CD4-positive, alpha-beta T cell (primary cell): ENCODE measurements around the gene LTBP2. TPM values are rescaled to one million over a fixed set of nuclear protein-coding genes. Genes with fewer than 3 reads are reported as not detected.

Source experiments
- ATAC-seq: fragments of 200-7000 bp; cut with Tn5 transposase; one replicate; pipeline ENCODE4 v1.10.0; 2022; ENCODE audit warnings: mild to moderate bottlenecking; ENCODE audit not compliant: poor library complexity
- CTCF ChIA-PET: fragments of 350-600 bp; sonication (Branson Sonifier 250); formaldehyde crosslinking; loops from one replicate; lab custom pipeline; 2021; ENCODE audit warnings: antibody characterized with exemption, inconsistent platforms; lab: Charles Lee
- POLR2A ChIA-PET: fragments of 350-600 bp; sonication (Branson Sonifier 250); formaldehyde crosslinking; loops from one replicate; lab custom pipeline; 2021; ENCODE audit warnings: antibody characterized with exemption, inconsistent platforms; lab: Charles Lee
- DNase-seq, 14 experiments: peaks; one replicate each; pipeline ENCODE4 v3.0.0-alpha.2; 2013 to 2020; ENCODE audit warnings: mixed read lengths in 2 of 14
- H3K27ac ChIP-seq, 2 donors: one replicate each; pipeline versions ENCODE4 v1.5.1 to v1.7.0; 2013; ENCODE audit warnings: low read length in 2 of 2, low read depth in 1 of 2, mild to moderate bottlenecking in 1 of 2
- H3K27me3 ChIP-seq, 2 experiments: 1 replicate in 1 of 2; 2 replicates in 1 of 2; pipeline versions ENCODE4 v1.6.1 to v1.7.0; 2013; ENCODE audit warnings: low read length in 2 of 2, control low read depth in 1 of 2, mild to moderate bottlenecking in 1 of 2, moderate library complexity in 1 of 2; ENCODE audit not compliant: insufficient read depth in 2 of 2, control insufficient read depth in 1 of 2
- H3K36me3 ChIP-seq: one replicate; pipeline ENCODE4 v1.6.1; 2013; ENCODE audit warnings: low read length, control low read depth; ENCODE audit not compliant: insufficient read depth
- H3K4me1 ChIP-seq: one replicate; pipeline ENCODE4 v1.6.1; 2013; ENCODE audit warnings: low read length, control low read depth; ENCODE audit not compliant: insufficient read depth
- H3K4me3 ChIP-seq: one replicate; pipeline ENCODE4 v1.5.1; 2013; ENCODE audit warnings: mild to moderate bottlenecking, low read length, moderate library complexity
- H3K9me3 ChIP-seq, 2 experiments: 1 replicate in 1 of 2; 2 replicates in 1 of 2; pipeline versions ENCODE4 v1.6.1 to v1.7.0; 2013; ENCODE audit warnings: low read length in 2 of 2, mild to moderate bottlenecking in 2 of 2, control low read depth in 1 of 2, moderate library complexity in 1 of 2; ENCODE audit not compliant: control insufficient read depth in 1 of 2, insufficient read depth in 1 of 2
- H3K27ac Mint-ChIP-seq: one replicate; pipeline ENCODE4 v1.8.0; 2020; ENCODE audit warnings: mixed read lengths
- H3K27me3 Mint-ChIP-seq: one replicate; pipeline ENCODE4 v1.8.0; 2021; ENCODE audit warnings: mixed read lengths
- H3K36me3 Mint-ChIP-seq: one replicate; pipeline ENCODE4 v1.8.0; 2021; ENCODE audit warnings: low read depth, mixed read lengths
- H3K4me1 Mint-ChIP-seq: one replicate; pipeline ENCODE4 v1.8.0; 2021; ENCODE audit warnings: low read depth, mixed read lengths
- H3K4me3 Mint-ChIP-seq: one replicate; pipeline ENCODE4 v1.8.0; 2020; ENCODE audit warnings: mild to moderate bottlenecking, mixed read lengths
- H3K9me3 Mint-ChIP-seq: one replicate; pipeline ENCODE4 v1.8.0; 2020; ENCODE audit warnings: mixed read lengths
- intact Hi-C, 2 experiments: fragments of 100-400 bp; cut with DNase I in 1 of 2; cut with micrococcal nuclease in 1 of 2; formaldehyde crosslinking; loops; one replicate each; pipeline versions ENCODE4 v1.15.1 to v1.9.0; 2023 to 2025; cut with DNase I, micrococcal nuclease
- total RNA-seq, 174 experiments: library from RNA in 2 of 174; stranded (reverse) in 2 of 174; gene quantifications; one replicate each; pipeline ENCODE4 v1.2.3 and lab custom pipeline; 2021 to 2026
- TF ChIP-seq, protein P1 (sequence below): fragments of 200-600 bp; IDR thresholded peaks from one replicate; pipeline ENCODE4 v1.8.0; 2022; ENCODE audit warnings: antibody characterized with exemption, mild to moderate bottlenecking

Gene LTBP2
- total RNA-seq, 2 experiments from 2014 or later = 0.45 to 0.47 TPM

DNA sequence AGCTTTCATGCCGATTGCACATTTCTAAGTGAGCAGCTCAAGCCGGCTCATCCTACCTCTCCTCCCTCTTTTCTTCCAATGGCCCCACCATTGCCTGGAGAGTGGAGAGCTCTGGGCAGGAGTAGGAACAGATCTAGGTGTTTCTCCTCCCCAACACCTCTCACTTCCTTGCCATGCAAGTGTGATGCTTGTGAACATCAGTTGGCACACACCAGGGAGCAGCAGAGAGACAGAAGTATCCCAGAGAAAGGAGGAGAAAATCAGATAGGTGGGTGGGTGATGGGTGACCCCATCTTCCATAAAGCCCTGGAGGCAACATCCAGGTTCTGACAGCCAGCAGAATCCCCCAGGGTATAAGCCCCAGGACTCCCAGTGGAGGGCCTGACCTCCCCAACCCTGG lies 146.7 kb downstream of the LTBP2 start:
- Mint-ChIP-seq H3K27ac (no peak overlapping the region), H3K4me1 (no peaks in the 10 kb centered on the region), H3K4me3 (no peak overlapping the region), H3K27me3 (peaks cover 20% of the 10 kb centered on the region), H3K9me3 (no peaks in the 10 kb centered on the region), H3K36me3 (no peaks in the 10 kb centered on the region)
- POLR2A ChIA-PET = no interaction called here
- H3K27me3 ChIP-seq = no peaks in the 10 kb centered on the region
- TF ChIP-seq, protein P1, sequence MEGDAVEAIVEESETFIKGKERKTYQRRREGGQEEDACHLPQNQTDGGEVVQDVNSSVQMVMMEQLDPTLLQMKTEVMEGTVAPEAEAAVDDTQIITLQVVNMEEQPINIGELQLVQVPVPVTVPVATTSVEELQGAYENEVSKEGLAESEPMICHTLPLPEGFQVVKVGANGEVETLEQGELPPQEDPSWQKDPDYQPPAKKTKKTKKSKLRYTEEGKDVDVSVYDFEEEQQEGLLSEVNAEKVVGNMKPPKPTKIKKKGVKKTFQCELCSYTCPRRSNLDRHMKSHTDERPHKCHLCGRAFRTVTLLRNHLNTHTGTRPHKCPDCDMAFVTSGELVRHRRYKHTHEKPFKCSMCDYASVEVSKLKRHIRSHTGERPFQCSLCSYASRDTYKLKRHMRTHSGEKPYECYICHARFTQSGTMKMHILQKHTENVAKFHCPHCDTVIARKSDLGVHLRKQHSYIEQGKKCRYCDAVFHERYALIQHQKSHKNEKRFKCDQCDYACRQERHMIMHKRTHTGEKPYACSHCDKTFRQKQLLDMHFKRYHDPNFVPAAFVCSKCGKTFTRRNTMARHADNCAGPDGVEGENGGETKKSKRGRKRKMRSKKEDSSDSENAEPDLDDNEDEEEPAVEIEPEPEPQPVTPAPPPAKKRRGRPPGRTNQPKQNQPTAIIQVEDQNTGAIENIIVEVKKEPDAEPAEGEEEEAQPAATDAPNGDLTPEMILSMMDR = no peak
- H3K4me3 ChIP-seq = no peak overlapping the region
- DNase-seq (no peak), ATAC-seq (no peak)
- no peaks in the 10 kb centered on the region for H3K4me1 ChIP-seq
- intact Hi-C loops = no loop called here
- no peaks in the 10 kb centered on the region for H3K9me3 ChIP-seq
- CTCF ChIA-PET = no interaction called here
- no peaks in the 10 kb centered on the region for H3K36me3 ChIP-seq
- no peak overlapping the region for H3K27ac ChIP-seq

DNA sequence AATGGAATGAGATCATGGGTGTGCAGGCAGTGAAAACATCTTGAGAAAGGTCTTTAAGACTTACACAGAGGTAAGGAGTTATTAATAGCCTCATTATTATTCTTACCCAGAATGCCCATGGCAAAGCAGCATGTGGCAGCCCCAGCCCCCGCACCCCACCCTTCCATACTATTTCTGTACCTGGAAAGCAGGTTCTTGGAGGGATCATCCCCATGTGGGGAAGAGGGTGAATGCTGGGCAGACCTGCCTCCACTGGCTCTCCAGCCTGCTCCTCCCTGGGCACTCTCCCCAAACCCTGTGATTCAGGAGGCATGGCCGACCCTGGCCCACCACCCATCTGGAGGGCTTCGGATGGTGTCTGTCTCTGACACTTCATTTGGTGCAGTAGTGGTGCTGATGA lies 147.3 kb downstream of the LTBP2 start:
- CTCF ChIA-PET = no interaction called here
- no peak overlapping the region for H3K4me3 Mint-ChIP-seq
- H3K27me3 ChIP-seq = no peaks in the 10 kb centered on the region
- H3K27ac Mint-ChIP-seq = no peak overlapping the region
- intact Hi-C loops = no loop called here
- H3K27ac ChIP-seq = no peak overlapping the region
- H3K4me1 Mint-ChIP-seq = no peaks in the 10 kb centered on the region
- no peaks in the 10 kb centered on the region for H3K4me1 ChIP-seq
- POLR2A ChIA-PET = no interaction called here
- no peak overlapping the region for H3K4me3 ChIP-seq
- H3K9me3 ChIP-seq = no peaks in the 10 kb centered on the region
- ATAC-seq (no peak), DNase-seq (no peak)
- H3K9me3 Mint-ChIP-seq = no peaks in the 10 kb centered on the region
- no peaks in the 10 kb centered on the region for H3K36me3 ChIP-seq
- no peaks in the 10 kb centered on the region for H3K36me3 Mint-ChIP-seq
- TF ChIP-seq, protein P1 = no peak
- H3K27me3 Mint-ChIP-seq = peaks cover 21% of the 10 kb centered on the region

DNA sequence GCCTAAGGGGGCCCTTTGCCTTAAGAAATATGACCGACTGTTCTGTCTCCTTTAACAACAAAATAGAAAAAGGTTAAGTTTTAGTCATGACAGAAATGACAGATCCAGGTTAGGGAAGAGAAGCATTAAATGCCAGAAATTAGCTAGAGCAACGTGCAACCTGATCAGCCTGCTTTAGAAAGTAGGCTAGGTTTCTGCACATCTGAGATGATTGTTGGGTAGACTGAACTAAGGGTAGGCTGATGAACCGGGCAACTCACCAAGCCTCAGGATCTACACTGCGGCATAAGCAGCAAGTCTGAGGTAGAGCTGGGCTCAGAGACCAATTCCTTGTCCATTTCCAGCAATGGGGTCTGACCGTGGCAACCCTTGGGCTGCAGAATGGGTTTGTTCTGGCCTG lies 148.3 kb downstream of the LTBP2 start:
- no peaks in the 10 kb centered on the region for H3K9me3 Mint-ChIP-seq
- TF ChIP-seq, protein P1 = no peak
- peaks cover 21% of the 10 kb centered on the region for H3K27me3 Mint-ChIP-seq
- Histone ChIP-seq H3K4me3 (no peak overlapping the region), H3K36me3 (no peaks in the 10 kb centered on the region), H3K4me1 (no peaks in the 10 kb centered on the region), H3K27ac (no peak overlapping the region), H3K27me3 (no peaks in the 10 kb centered on the region), H3K9me3 (no peaks in the 10 kb centered on the region)
- intact Hi-C loops = no loop called here
- DNase-seq = no peak
- POLR2A ChIA-PET = no interaction called here
- H3K4me1 Mint-ChIP-seq = no peaks in the 10 kb centered on the region
- H3K36me3 Mint-ChIP-seq = no peaks in the 10 kb centered on the region
- CTCF ChIA-PET = no interaction called here
- no peak for ATAC-seq
- no peak overlapping the region for H3K4me3 Mint-ChIP-seq
- no peak overlapping the region for H3K27ac Mint-ChIP-seq
